NCI-H748 (cell line): ENCODE results near the gene SORCS2.
A peak's percentile ranks its signal among the peaks of the same experiment; 100 is the strongest.
"Not testable (repeated sequence)": the region's sequence is repeated elsewhere in the genome, so short reads cannot be mapped to it uniquely, and the experiment has no call there.

Experiments
- DNase-seq: peaks from one replicate; lab custom pipeline; 2025; ENCODE audit not compliant: unreplicated experiment; lab: John Stamatoyannopoulos, UW

SORCS2 gene

GRCh38 chr4:7565483-7565882, 373.1 kb downstream of the SORCS2 start:
- no peak for DNase-seq

- DNase-seq, result peak; percentile 11
Observed at GRCh38 chr4:7569810-7570783, 377.8 kb downstream of the SORCS2 start.

GRCh38 chr4:7571001-7571400, 378.7 kb downstream of the SORCS2 start:
- no peak for DNase-seq

DNA sequence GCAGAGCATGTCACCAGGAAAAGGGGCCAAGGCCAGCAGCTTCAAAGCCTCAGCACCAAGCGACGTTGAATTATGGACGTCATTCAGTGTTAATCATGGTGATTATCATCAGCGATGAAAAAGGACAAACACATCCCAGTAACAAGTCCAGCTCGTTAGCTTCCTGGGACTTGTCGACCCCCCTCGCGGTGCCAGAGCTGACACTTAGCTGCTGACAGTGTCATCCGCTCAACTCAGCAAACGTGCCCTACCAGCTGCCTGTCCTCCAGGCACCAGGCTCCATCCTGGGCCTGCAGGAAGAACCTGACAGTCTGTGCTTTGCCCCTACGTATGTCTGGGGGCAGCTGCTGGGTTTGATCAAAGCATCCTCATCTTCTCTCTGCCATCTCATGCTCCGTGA, 379.4 kb downstream of the SORCS2 start:
- DNase-seq, result peak; percentile 53

DNA sequence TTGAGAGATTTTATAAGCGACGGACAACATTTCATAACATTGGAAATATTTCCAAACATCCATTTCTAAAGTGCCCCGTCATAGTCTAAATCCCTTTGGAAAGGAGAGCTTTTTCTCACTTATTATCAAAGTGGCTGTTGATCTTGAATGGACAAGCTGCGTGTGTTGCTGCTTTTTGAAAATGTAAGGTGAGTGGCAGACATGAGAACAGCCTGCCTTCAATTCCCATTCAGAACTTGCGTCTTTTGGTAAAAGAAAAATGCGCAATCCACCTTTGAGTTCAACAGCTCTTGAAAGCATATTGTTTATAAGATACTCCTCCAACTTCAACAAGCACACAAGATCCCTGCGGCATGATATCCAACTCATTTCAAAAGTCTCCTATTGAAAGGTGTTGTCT, 380.6 kb downstream of the SORCS2 start:
- DNase-seq, result no peak

GRCh38 chr4:7573576-7574091, 381.3 kb downstream of the SORCS2 start:
- no peak for DNase-seq

GRCh38 chr4:7574287-7575014, 382.1 kb downstream of the SORCS2 start:
- DNase-seq, result no peak

DNA sequence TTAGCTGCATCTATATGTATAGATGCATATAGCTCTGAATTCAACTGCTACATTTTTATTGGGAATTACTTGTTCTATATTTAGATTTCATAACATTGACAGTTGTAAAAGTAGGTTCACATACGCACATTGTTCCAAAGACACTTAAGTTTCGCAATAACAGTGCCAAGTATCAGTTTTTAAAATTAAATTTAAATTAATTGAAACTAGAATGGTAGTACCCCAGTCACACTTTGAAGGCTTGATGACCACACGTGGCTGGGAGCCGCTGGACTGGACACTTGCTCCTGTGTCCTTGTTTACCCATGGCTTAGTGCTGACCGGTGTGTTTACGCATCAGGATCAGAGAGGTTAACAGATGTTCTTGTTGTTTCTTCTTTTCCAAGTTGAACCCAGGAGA, 383.1 kb downstream of the SORCS2 start:
- no peak for DNase-seq

GRCh38 chr4:7577361-7578039, 385.2 kb downstream of the SORCS2 start:
- DNase-seq, result not testable (repeated sequence)

GRCh38 chr4:7581477-7581876, 389.1 kb downstream of the SORCS2 start:
- no peak for DNase-seq

GRCh38 chr4:7582313-7583097, 390.2 kb downstream of the SORCS2 start:
- DNase-seq, result no peak

- no peak for DNase-seq
Observed at GRCh38 chr4:7584098-7584497, 391.8 kb downstream of the SORCS2 start.

GRCh38 chr4:7584606-7585159, 392.3 kb downstream of the SORCS2 start:
- DNase-seq, result peak; percentile 7

DNA sequence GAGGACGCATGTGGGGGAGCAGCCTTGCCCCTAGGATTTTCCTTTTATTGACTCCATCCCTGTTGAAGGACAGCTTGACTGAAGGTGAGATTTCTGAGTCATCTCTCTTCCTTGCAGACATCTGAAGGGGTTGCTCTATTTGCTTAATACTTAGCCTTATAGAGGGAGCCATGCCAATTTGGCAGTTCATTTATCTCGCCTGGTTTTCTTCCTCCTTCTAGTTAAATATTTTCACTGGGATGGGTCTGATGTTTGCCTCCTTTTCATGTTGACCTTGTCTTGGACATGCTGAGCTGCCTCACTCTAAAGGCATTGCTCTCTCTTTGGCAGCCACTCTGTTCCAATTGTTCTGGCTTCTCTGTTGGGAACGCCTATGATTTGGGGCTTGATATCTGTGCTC, 393.4 kb downstream of the SORCS2 start:
- no peak for DNase-seq

GRCh38 chr4:7587433-7588405, 395.4 kb downstream of the SORCS2 start:
- DNase-seq, result no peak

- no peak for DNase-seq
Observed at GRCh38 chr4:7590189-7590588, 397.9 kb downstream of the SORCS2 start.

DNA sequence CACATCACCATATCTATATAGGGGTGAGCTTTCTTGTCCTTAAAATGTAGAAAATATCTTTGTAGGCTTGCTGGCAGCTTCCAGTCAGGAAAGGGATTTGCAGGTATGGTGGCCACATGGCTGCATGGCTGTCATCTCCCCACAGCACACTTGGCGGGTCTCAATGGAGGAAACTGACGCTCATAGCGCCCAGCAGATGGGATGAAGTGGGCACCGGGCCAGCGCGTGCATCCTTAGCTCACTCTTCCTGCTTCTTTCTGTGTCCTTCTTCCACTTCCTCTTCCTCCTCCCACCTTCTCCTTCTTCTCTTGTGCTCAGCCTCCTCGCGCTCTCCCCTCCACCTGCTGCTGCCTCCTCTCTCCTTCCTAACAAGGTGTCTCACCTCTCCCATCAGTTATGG, 398.6 kb downstream of the SORCS2 start:
- no peak for DNase-seq

DNA sequence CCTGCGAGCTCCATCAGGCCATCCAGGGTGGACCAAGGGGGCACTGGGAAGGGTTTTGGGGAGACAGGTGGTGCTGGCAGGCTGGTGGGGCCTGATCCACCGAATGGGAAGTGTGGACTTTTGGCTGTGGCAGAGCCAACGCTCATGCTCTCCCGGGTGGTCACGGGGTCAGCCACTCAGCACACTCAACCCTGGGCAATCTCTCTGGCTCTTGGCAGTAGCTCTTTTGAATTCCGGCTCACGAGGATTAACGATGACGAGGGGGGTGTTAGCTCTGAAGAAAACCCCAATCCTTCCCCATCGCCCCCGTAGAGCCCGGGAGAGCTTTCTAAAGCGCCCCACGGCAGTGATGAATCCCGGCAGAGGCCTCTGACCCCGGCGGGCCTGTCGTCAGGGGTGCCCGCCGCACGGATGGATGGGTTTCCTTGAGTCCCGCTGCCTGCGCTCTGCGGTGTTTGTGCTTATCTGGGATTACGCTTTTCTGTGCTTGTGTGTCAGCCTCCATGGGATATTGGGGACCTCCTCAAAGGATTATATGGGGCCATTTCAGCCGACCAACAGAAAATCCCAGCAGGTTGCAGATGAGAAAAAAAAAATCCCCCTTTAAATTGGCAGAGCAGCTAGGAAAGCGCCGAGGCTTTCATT, 399.2 kb downstream of the SORCS2 start:
- DNase-seq, result no peak
